AG04450 (cell line): ENCODE measurements around the gene SLC25A25. TPM values are rescaled to one million over a fixed set of nuclear protein-coding genes. Genes with fewer than 3 reads are reported as not detected.
A peak's percentile ranks its signal among the peaks of the same experiment; 100 is the strongest.

ENCODE experiments used
- CTCF ChIA-PET: fragments of 300-600, 350-600 bp; formaldehyde crosslinking; extraction: SDS; loops from one replicate; lab custom pipeline; 2022; ENCODE audit warnings: antibody characterized with exemption, inconsistent platforms; lab: Charles Lee
- POLR2A ChIA-PET: fragments of 350-600 bp; formaldehyde crosslinking; extraction: SDS; loops from one replicate; lab custom pipeline; 2021; ENCODE audit warnings: antibody characterized with exemption, inconsistent platforms; lab: Yijun Ruan, JAX
- DNase-seq: peaks from one replicate; pipeline ENCODE4 v3.0.0-alpha.2; 2011; ENCODE audit warnings: low read depth, low spot score
- H3K27ac ChIP-seq: one replicate; pipeline ENCODE4 v1.5.1; 2012; ENCODE audit warnings: low read depth, low read length, control low read depth
- H3K27me3 ChIP-seq: one replicate; pipeline ENCODE4 v1.6.0; 2012; ENCODE audit warnings: low read length; ENCODE audit not compliant: control insufficient read depth, insufficient read depth
- H3K4me3 ChIP-seq: 2 replicates; pipeline ENCODE4 v1.5.1; 2011; ENCODE audit warnings: mild to moderate bottlenecking, low read depth, low read length, control low read depth
- H3K9me3 ChIP-seq: 2 replicates; pipeline ENCODE4 v1.5.1; 2012; ENCODE audit warnings: low read length; ENCODE audit not compliant: control insufficient read depth, insufficient read depth
- polyA plus RNA-seq: library from polyadenylated mRNA; depleted of rRNA; stranded (reverse); fragments of >200 nt; gene quantifications from 2 replicates; pipeline ENCODE4 v1.2.3, GENCODE V29; 2011
- TF ChIP-seq, protein P1 (sequence below): IDR thresholded peaks from 2 replicates; pipeline ENCODE4 v1.5.1; 2011; ENCODE audit warnings: low read depth, low read length, control low read depth, inconsistent platforms

The SLC25A25 gene
- polyA plus RNA-seq, 1 experiment = 12.0 TPM

DNA sequence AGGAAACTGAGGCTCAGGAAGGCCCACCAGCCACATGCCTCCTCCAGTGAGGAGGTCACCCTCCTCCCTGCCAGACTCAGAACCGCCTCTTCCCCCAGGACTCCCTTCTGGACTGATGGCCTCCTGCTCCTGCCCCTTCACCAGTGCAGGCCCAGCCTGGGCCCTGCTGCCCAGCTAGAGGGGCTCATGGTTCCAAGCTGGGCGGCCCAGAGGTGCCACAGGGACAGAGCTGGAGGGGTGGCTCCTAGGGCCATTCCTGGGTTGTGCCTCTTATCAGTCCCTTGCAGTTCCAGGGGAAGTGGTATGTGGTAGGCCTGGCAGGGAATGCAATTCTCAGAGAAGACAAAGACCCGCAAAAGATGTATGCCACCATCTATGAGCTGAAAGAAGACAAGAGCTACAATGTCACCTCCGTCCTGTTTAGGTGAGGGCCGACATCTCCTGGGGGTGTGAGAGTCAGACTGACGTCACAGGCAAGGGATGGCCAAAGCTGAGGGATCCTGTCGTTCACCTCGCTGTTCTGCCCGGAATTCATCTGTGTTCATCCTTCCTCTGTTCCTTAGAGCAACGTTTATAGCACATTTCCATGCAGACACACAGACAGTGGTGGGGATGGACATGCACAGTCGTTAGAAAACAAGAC lies 82.0 kb downstream of the SLC25A25 start:
- CTCF ChIA-PET = no interaction called here

DNA sequence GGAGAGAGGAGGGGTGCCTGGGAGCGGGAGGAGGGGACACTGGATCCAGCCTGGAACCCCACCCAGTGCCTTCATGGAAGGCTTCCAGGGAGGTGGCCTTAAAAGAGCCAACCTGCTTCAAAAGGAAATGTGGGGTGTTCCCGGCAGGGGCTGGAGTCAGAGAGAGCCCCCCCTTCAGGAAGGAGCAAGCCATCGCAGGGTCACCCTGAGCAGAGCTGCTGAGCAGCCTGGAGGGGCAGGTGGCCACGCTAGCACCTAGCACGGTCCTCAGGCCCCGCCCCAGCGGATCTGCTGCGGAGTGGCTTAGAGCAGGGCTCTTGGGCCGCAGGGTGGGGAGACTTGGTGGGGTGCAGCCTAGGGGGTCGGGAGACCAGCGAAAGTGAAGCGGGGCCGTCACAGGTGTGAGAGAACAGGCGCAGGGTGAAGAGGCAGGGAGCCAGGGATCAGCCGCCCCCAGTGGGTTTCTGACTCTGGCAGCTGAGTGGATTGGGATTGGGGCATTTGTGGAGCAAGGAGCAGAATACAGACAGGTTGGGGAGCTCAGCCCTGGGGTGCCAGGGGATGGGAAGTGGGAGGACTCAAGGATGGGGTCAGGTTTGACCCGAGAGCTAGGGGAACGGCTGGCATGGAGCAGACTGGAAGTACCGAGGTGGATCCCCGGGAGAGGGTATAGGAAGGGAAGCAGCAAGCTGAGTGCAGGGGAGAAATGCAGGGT lies 82.7 kb downstream of the SLC25A25 start:
- Histone ChIP-seq H3K9me3 (no peaks in the 10 kb centered on the region; the same call in 1 of the 2 replicates), H3K4me3 (no peak overlapping the region), H3K27ac (no peak overlapping the region), H3K27me3 (peaks cover 7% of the 10 kb centered on the region)
- CTCF ChIA-PET = no interaction called here
- POLR2A ChIA-PET = interaction anchor here (0.7 to 1.1 kb wide), 2 partner anchors 9 to 22 kb away, joined by 3 to 4 read pairs; partner anchors contain the start of gene BBLN
- TF ChIP-seq, protein P1, sequence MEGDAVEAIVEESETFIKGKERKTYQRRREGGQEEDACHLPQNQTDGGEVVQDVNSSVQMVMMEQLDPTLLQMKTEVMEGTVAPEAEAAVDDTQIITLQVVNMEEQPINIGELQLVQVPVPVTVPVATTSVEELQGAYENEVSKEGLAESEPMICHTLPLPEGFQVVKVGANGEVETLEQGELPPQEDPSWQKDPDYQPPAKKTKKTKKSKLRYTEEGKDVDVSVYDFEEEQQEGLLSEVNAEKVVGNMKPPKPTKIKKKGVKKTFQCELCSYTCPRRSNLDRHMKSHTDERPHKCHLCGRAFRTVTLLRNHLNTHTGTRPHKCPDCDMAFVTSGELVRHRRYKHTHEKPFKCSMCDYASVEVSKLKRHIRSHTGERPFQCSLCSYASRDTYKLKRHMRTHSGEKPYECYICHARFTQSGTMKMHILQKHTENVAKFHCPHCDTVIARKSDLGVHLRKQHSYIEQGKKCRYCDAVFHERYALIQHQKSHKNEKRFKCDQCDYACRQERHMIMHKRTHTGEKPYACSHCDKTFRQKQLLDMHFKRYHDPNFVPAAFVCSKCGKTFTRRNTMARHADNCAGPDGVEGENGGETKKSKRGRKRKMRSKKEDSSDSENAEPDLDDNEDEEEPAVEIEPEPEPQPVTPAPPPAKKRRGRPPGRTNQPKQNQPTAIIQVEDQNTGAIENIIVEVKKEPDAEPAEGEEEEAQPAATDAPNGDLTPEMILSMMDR = peak; percentile 25; the same call in 1 of the 2 replicates
- DNase-seq = no peak

More for the DNA sequence above, 82.0 kb downstream of the SLC25A25 start:
- Histone ChIP-seq H3K27ac (no peak overlapping the region), H3K9me3 (no peaks in the 10 kb centered on the region; the same call in 1 of the 2 replicates), H3K4me3 (no peak overlapping the region), H3K27me3 (peaks cover 5% of the 10 kb centered on the region)
- POLR2A ChIA-PET = interaction anchor here (1.1 kb wide), 1 partner anchor 10 kb away, joined by 3 read pairs; the partner anchor contains the start of gene BBLN
- no peak for DNase-seq
- TF ChIP-seq, protein P1 = no peak

DNA sequence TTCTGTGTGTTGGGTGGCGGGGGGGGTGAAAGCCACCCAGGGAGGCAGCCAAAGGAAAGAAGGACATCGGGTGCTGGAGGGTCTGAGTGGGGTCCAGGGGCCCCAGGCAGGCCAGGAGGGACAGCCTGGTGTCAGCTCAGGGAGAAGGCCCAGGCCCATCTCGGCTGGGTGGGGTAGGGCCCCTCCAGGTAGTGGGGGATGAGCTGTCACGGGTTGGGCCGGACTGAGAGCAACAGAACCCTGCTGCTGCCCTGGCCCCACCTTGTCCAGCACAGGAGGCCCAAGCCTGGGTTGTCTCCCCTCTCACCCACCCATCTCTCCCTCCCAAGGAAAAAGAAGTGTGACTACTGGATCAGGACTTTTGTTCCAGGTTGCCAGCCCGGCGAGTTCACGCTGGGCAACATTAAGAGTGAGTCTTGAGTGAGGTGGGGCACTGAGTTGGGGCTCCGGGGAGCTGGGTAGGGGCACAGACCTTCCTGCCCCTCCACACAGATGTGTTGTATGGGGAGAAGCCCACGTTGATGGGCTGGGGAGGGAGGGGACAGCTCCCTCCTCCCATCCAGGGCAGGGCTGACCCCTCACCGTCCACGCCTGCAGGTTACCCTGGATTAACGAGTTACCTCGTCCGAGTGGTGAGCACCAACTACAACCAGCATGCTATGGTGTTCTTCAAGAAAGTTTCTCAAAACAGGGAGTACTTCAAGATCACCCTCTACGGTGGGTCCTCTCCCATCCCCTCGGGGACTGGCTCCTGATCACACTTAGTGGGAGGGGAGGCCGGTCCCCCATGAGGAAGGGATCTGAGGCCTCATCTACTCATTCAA lies 83.5 kb downstream of the SLC25A25 start:
- no peaks in the 10 kb centered on the region; the same call in 1 of the 2 replicates for H3K9me3 ChIP-seq
- no peak overlapping the region for H3K4me3 ChIP-seq
- CTCF ChIA-PET = interaction anchor here (1.6 kb wide), 1 partner anchor 34 kb away, joined by 4 read pairs; no protein-coding TSS in a partner anchor
- DNase-seq = no peak
- POLR2A ChIA-PET = interaction anchor here (0.7 kb wide), 1 partner anchor 23 kb away, joined by 4 read pairs; no protein-coding TSS in a partner anchor
- H3K27me3 ChIP-seq = peaks cover 10% of the 10 kb centered on the region
- H3K27ac ChIP-seq = no peak overlapping the region
- TF ChIP-seq, protein P1 = no peak

DNA sequence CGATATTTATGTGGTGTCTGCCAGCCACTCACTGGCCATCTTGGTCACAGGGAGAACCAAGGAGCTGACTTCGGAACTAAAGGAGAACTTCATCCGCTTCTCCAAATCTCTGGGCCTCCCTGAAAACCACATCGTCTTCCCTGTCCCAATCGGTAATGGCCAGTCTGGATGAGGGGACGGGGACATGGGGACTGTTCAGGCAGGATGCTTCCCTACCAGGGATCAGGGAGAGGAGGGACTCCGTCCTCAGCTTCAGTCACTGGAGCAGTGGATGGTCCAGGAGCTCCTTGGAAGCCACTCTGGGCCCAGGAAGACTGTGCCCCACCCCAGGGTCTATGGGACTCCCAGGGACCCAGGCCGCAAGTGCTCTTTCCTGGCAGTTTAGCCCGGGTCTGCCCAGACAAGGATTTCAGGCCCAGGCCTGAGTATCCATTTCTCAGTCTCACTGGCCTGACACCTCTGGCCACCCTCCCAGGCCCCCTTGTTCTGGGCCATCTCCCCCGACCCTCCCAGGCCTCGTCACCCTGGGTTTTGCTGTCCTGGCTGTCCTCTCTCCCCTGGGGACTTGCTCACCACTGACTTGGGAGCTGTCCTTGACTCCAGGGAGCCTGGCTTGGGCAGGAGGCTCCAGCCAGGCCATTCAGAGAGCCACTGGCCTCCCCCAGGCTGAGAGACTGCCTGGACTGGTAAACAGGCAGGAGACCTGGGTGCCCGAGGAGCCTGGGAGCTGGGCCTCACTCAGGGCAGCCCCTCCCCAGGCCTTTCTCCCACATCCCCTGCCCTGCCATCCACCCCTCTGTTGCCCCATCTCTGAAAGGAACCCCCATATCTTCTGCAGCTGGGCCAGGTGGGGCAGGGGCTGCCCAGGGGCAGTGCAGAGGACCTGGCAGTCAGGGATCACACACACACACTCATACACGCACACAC lies 84.4 kb downstream of the SLC25A25 start:
- ChIA-PET POLR2A (no interaction called here), CTCF (interaction anchor here (1.6 kb wide), 1 partner anchor 35 kb away, joined by 4 read pairs; no protein-coding TSS in a partner anchor)
- no peak overlapping the region for H3K4me3 ChIP-seq
- H3K27me3 ChIP-seq = peaks cover 7% of the 10 kb centered on the region
- TF ChIP-seq, protein P1 = no peak
- DNase-seq = no peak
- H3K9me3 ChIP-seq = no peaks in the 10 kb centered on the region; the same call in 1 of the 2 replicates
- H3K27ac ChIP-seq = no peak overlapping the region
